GM18508 (cell line): ENCODE data around the gene PPIH.
"Not testable (repeated sequence)": the region's sequence is repeated elsewhere in the genome, so short reads cannot be mapped to it uniquely, and the experiment has no call there.

Experiments
- ATAC-seq: cut with Tn5 transposase; IDR thresholded peaks from one replicate; pipeline ENCODE4 v1.9.1; 2021; ENCODE audit warnings: moderate number of reproducible peaks; ENCODE audit not compliant: insufficient read depth, unreplicated experiment

PPIH gene

GRCh38 chr1:42725820-42726219, 67.6 kb downstream of the PPIH start:
- ATAC-seq = not testable (repeated sequence)
